CD1c-positive myeloid dendritic cell (primary cell): ENCODE measurements around the gene XPO6.

ENCODE experiments used
- DNase-seq: peaks from one replicate; pipeline ENCODE4 v3.0.0-alpha.2; 2016; ENCODE audit errors: extremely low spot score

Gene XPO6

GRCh38 chr16:28089205-28089991, 122.4 kb downstream of the XPO6 start:
- no peak for DNase-seq

DNA sequence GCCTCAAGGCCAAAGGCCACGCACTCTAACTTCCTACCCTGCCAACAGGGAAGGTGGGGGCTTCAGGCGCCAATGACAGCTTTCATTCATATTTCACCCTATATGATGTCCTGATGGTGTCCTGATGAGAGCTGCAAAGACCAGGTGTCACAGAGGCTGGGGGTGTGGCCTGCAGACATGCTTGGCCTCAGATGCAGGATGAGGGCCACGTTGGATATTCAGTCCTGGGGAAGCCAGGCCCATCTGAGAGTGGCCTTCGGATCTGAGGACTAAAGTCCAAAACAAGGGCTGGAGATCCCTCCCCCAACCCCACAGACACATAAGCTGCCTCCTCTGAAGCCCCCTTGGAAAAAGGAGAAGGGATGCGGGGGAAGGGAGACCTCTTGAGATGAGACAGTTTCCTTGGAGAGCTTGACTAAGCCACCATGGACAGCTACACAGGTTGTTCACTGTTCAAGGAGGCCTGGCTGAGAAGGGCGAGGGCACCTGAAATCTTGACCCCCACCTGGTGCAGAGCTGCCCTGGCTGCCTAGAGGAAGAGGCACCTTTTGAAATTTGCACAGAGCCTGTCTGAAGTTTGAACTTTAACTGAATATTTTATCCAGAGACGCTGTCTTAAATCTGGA, 124.0 kb downstream of the XPO6 start:
- no peak for DNase-seq

- DNase-seq = no peak
Measured at GRCh38 chr16:28087140-28087660, 124.6 kb downstream of the XPO6 start.

DNA sequence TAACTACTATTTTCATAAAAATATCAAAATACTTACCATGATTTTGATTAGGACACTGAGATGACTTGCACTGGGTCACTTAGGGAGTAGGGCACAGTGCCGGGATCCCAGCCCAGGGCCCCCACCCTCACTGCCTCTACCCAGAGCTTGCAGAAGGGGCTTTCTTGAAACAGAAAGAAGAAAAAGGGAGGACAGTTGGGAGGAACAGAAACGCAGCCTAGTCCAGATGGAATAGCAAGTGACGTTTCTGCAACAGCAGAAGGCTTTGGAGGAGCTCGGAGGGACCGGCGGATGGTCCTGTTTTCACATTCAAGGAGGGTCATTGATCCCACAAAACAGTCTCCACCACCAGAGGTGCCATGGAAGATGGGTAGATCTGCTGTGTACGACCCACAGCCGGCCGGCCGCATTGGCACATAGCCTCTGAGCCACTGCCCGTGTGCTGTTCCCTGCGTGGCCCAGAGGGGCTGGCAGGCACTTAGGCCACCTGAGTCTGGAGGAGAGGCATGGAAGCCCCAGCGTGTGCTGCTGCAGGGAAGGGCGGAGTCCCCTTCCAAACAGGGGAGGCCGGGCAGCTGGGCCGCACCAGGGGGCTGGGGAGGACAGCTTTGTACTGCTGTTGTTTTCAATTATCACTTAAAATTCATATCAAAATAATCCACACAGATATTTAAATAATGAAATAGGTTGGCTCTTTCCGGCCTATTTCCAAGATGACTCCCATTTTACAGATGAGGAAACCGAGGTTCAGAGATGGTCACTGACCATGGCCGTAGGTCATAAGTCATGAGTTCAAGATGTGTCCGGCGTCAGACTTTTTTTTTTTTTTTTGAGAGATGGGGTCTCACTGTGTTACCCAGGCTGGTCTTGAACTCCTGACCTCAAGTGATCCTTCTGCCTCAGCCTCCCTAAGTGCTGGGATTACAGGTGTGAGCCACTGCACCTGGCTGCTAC, 125.3 kb downstream of the XPO6 start:
- DNase-seq = no peak

DNA sequence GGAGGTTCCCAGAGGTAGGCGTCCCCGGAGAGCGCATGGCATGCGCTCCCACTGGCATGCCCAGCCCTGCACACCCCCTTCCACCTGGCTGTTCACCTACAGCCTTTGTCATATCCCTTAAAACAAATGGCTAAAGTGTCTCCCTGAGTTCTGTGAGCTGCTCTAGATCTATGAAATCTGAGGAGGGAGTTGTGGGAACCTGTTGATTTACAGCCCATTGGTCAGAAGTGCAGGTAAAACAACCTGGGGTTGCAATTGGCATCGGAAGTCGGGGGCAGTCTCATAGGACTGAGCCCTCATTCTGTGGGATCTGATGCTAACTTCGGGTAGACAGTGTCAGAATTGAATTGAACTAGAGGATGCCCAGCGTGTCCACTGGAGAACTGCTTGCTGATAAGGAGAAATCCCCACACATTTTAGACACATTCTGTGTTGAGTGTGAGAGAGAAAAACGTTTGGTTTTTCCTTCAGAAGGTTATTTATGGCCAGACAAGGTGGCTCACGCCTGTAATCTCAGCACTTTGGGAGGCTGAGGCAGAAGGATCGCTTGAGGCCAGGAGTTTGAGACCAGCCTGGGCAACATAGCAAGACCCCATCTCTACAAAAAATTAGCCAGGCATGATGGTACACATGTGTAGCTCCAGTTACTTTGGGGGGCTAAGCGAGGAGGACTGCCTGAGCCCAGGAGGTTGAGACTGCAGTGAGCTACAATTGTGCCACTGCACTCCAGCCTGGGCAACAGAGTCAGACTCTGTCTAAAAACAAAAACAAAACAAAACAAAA, 126.2 kb downstream of the XPO6 start:
- no peak for DNase-seq

GRCh38 chr16:28084209-28084608, 127.6 kb downstream of the XPO6 start:
- no peak for DNase-seq

DNA sequence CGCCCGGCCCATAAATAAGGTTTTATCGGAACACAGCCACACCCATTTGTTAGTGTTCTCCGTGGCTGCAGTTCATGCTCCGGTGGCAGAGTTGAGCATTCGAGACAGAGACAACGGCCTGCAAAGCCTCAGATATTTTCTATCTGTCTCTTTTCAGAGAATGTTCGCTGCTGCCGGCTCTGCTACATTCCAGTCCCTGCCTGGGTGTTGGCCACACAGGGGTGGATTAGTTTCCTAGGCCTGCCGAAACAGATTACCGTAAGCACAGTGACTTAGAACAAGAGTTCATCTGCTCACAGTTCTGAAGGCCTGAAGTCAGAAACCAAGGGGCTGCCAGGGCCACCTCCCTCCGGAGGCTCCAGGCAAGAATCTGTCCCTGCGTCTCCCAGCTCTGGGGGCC, 129.1 kb downstream of the XPO6 start:
- DNase-seq = no peak

DNA sequence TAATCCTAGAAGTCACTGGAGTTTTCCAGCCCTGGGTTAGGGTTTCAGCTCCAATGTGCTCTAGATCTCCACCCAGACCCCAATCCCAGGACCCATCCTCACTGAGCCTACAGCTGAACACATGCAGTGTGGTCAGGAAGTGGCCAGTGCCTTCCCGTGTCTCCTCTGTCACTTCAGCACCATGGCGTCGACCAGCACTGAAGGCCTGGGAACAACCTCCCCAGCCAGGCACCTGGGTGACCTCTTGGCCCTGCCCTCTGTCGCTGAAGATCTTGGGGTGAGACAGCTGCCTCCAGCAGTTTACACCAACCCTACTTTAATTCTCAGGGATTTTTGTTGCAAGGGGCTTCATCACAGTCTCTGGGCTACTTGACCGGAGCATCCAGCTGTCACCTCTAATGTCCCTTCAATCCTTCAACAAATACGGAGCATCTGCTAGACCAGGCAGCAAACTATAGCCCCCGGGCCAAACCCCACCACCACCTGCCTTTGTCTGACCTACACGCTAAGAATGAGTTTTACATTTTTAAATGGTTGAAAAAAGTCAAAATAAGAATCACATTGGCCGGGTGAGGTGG, 130.3 kb downstream of the XPO6 start:
- no peak for DNase-seq

DNA sequence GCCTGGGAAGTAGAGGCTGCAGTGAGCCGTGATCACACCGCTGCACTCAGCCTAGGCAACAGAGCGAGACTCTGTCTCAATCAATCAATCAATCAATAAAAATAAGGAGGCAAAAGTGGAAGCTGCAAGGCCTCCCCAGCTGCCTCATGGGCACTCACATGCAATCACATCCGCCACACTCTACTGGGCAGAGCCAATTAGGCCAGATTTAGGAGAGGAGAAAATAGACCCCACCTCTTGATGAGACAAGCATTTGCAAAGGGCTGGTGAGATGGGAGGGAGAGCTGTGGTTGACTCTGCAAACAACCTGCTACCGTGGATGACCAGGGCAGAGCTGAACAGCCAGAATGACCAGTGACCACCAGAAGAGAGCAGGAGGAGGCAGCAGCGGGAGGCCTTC, 133.5 kb downstream of the XPO6 start:
- no peak for DNase-seq

GRCh38 chr16:28073836-28074235, 137.9 kb downstream of the XPO6 start:
- no peak for DNase-seq

DNA sequence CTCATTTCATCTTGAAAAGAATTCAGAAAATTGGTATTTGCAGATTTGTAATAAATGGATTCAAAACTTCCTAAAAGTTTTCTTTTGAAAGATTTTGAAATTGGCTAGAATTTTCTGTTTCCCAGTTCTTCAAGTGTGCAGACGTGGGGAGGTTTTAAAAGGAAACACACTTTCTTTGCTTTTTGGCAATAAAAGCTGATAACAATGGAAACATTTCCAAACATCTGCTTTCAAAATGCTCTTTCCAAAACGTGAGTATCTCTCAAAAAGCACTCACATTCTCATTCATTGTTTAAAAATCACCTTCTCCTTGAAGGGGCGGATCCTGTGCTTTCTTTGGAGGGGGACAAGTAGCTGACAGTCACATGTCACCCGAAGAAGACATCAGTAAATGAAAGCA, 139.7 kb downstream of the XPO6 start:
- no peak for DNase-seq

- no peak for DNase-seq
Measured at GRCh38 chr16:28069971-28070794, 141.6 kb downstream of the XPO6 start.

DNA sequence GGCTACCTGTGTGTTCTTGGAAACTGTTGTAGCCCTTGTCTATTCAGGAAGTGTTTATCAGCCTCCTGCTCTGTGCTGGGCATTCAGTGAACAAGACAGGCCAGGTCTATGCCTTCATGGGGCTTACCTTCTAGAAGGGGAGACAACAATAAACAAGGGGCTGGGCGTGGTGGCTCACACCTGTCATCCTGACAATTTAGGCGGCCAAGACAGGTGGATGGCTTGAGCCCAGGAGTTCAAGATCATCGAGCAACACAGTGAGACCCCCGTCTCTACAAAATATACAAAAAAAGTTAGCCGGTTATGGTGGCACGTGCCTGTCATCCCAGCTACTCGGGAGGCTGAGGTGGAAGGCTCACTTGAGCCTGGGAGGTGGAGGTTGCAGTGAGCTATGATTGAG, 142.8 kb downstream of the XPO6 start:
- DNase-seq = no peak

- DNase-seq = no peak
Measured at GRCh38 chr16:28067604-28068379, 144.0 kb downstream of the XPO6 start.

- DNase-seq = no peak
Measured at GRCh38 chr16:28064706-28065249, 147.0 kb downstream of the XPO6 start.

DNA sequence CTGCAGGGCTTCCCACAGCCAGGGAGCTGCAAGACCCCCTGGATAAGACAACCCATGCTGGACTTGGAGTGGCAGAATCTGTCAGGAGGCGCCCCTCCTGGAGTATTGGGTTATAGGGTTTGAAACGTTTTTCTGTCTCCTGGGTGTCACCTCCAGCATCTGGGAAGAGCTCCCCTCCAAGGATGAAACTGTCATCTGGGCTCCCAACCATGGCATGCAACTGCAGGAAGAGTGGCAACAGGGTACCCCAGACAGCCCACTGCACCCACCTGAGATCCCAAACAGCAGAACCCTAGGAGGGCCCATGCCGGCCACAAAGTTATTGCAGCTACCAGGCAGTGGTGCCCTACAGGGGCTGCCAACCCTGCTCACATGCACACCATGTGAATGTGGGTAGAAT, 147.6 kb downstream of the XPO6 start:
- DNase-seq = no peak

DNA sequence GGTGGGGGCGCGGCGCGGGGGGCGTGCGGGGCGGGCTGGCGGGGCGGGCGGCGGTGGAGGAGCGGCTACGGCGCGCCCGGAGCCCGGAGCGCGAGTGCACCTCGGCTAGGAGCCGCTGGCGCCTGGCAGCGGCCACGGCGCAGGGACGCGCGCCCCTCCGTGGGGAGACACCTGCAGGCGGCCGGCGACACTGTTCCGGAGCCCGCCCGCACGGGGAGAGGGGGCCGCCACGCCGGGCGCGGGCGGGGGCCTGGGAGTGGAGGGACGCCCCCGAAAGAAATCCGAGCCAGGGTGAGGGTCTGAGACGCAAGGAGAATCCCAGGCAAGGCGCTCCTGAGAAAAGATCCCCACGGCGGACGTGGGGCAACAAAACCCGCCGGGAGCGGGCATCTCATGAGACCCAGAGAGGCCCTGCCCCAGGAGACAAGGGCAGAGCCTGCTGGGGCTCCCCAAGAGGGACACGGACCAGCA, 148.1 kb downstream of the XPO6 start, which contains the start of gene GSG1L:
Gene GSG1L (minus strand): TSS at position 124 of the 471 bp plus-strand sequence. CDS start 290 bp downstream, outside the sequence.
- no peak for DNase-seq

DNA sequence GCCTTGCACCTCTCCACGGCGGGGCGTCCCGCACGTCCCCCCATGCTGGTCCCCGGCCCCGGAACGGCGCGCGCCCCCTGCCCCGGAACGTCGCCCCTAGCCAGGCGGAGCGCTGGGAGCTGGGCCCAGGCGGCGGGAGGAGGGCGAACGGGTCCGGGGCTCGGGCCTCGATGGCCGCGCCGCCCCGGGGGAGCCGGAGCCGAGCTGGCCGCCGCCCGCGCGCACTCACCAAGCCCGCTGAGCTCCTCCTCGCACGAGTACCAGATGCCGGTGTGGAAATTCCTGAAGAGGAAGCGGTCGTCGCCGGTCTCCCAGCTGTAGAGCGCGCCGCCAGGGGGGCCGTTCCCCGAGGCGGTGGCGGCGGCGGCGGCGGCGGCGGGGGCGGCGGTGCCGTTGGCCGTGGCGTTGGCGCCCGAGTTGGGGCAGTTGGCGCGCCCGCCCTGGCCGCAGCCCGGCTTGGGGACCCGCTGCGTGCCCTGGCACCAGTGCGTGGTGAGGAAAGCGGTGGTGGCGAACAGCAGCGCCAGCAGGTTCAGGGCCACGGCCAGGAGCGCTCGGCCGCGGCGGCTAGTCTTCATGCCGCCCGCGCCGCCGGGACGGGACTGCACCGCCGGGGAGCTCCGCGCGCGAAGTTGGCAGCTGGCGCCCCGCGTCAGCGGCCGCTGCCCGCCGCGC, 148.8 kb downstream of the XPO6 start:
- peak; percentile 29 for DNase-seq
